HG03442 (cell line): ENCODE measurements around the gene TMEM163.
"Not testable (repeated sequence)": the region's sequence is repeated elsewhere in the genome, so short reads cannot be mapped to it uniquely, and the experiment has no call there.

Source experiments
- ATAC-seq: cut with Tn5 transposase; IDR thresholded peaks from one replicate; pipeline ENCODE4 v1.9.1; 2021; ENCODE audit warnings: mild to moderate bottlenecking, moderate library complexity; ENCODE audit not compliant: unreplicated experiment

The TMEM163 gene

GRCh38 chr2:134667081-134667480, 51.7 kb downstream of the TMEM163 start:
- ATAC-seq, result no peak

GRCh38 chr2:134665727-134666506, 52.9 kb downstream of the TMEM163 start:
- ATAC-seq, result no peak

GRCh38 chr2:134663451-134664450, 55.0 kb downstream of the TMEM163 start:
- no peak for ATAC-seq

- ATAC-seq, result no peak
These were observed 56.0 kb downstream of the TMEM163 start for GRCh38 chr2:134662751-134663150.

GRCh38 chr2:134660626-134661402, 58.0 kb downstream of the TMEM163 start:
- no peak for ATAC-seq

GRCh38 chr2:134659724-134660123, 59.1 kb downstream of the TMEM163 start:
- ATAC-seq, result no peak

GRCh38 chr2:134657650-134658250, 61.0 kb downstream of the TMEM163 start:
- no peak for ATAC-seq

GRCh38 chr2:134656391-134656790, 62.4 kb downstream of the TMEM163 start:
- ATAC-seq, result not testable (repeated sequence)

- no peak for ATAC-seq
These were observed 70.2 kb downstream of the TMEM163 start for GRCh38 chr2:134648586-134648985.

GRCh38 chr2:134647607-134648256, 71.1 kb downstream of the TMEM163 start:
- no peak for ATAC-seq

GRCh38 chr2:134642938-134643337, 75.9 kb downstream of the TMEM163 start:
- ATAC-seq, result no peak

- ATAC-seq, result no peak
These were observed 78.3 kb downstream of the TMEM163 start for GRCh38 chr2:134640494-134640893.

GRCh38 chr2:134639265-134639664, 79.5 kb downstream of the TMEM163 start:
- ATAC-seq, result no peak

- no peak for ATAC-seq
These were observed 82.1 kb downstream of the TMEM163 start for GRCh38 chr2:134636714-134637113.

GRCh38 chr2:134634054-134634753, 84.6 kb downstream of the TMEM163 start:
- ATAC-seq, result no peak

- no peak for ATAC-seq
These were observed 88.2 kb downstream of the TMEM163 start for GRCh38 chr2:134630504-134631159.

- ATAC-seq, result no peak
These were observed 90.3 kb downstream of the TMEM163 start for GRCh38 chr2:134628453-134628852.

GRCh38 chr2:134626781-134627180, 92.0 kb downstream of the TMEM163 start:
- no peak for ATAC-seq

- no peak for ATAC-seq
These were observed 93.5 kb downstream of the TMEM163 start for GRCh38 chr2:134625311-134625710.
